Measurements from ENCODE around the gene GALNTL6.

DNA sequence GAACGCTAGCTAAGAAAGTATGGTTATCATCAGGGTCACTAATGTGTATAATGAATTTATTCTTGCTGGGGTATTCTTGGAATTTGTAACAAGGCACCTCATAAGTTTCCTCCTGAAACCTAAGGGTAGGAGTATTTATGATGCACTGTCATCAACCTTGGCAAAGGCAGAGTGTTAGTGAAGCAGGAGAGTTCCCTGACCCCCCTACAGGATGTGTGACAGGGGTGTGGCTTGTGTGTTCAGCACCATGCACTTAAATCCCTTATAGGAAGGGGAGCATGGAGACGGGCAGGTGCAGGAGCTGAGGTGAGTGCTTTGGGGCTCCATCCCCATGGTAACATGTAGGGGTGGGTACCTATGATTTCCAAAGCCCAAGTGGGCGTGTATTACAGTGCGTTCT is 237.7 kb downstream of the GALNTL6 start:
- TF ChIP-seq, protein P1, sequence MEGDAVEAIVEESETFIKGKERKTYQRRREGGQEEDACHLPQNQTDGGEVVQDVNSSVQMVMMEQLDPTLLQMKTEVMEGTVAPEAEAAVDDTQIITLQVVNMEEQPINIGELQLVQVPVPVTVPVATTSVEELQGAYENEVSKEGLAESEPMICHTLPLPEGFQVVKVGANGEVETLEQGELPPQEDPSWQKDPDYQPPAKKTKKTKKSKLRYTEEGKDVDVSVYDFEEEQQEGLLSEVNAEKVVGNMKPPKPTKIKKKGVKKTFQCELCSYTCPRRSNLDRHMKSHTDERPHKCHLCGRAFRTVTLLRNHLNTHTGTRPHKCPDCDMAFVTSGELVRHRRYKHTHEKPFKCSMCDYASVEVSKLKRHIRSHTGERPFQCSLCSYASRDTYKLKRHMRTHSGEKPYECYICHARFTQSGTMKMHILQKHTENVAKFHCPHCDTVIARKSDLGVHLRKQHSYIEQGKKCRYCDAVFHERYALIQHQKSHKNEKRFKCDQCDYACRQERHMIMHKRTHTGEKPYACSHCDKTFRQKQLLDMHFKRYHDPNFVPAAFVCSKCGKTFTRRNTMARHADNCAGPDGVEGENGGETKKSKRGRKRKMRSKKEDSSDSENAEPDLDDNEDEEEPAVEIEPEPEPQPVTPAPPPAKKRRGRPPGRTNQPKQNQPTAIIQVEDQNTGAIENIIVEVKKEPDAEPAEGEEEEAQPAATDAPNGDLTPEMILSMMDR (IDR thresholded peaks at IDR 0.05) = no peak
- no peak for TF ChIP-seq POLR2A (IDR thresholded peaks at IDR 0.05)
